ENCODE measurements around the gene CEACAM3.
A peak's percentile ranks its signal among the peaks of the same experiment; 100 is the strongest.

CEACAM3 gene

DNA sequence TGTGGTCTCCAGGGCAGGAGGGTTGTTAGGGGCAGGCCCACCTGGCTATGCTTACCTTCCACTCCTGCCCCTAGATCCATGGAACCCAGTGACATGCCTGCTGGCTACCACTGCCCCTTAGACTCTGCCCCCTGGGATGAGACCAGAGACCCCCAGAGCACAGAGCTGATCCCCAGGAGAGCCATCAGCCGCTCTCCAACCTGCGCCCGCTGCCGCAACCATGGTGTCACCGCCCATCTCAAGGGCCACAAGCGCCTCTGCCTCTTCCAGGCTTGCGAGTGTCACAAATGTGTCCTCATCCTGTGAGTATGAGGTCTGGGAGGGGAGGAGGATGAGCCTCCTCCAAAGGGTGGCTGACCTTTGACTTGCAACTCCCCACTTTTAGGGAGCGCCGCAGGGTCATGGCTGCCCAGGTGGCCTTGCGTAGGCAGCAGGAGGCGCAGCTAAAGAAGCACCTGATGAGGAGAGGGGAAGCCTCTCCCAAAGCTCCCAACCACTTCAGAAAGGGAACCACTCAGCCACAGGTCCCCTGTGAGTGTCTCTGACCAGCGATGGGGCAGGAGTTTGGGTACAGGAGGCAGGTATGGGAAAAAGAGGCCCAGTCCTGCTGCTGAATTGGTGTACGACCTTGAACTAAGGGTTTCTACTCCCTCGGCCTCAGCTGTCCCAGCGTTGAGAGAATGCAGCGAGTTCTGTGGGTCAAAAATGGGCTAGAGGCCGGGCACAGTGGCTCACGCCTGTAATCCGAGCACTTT lies 51.1 kb downstream of the CEACAM3 start:
- H3K27me3 Mint-ChIP-seq: peaks cover 9% of the 10 kb centered on the region
- no peaks in the 10 kb centered on the region for H3K4me1 Mint-ChIP-seq (ENCODE audit: low read depth)
- no peak overlapping the region for H3K27ac Mint-ChIP-seq
- no peaks in the 10 kb centered on the region for H3K36me3 Mint-ChIP-seq (ENCODE audit: low read depth)
- H3K9me3 Mint-ChIP-seq: no peaks in the 10 kb centered on the region
- H3K4me3 Mint-ChIP-seq: no peak overlapping the region

DNA sequence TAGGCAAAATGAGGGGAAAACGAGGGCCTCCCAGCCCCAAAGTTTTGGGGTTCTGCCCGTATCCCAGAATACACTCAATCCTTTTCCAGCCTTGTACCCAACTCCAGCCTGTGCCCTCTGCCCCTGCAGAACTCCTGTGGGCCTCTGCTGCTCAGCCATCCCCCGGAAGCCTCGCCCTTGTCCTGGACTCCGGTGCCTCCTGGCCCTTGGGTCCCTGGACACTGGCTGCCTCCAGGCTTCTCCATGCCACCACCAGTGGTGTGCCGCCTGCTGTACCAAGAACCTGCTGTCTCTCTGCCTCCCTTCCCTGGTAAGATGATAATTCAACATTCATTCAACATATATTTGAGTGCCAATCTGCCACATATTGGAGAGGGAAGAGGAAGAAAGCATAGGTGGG lies 52.3 kb downstream of the CEACAM3 start:
- H3K36me3 Mint-ChIP-seq (ENCODE audit: low read depth): no peaks in the 10 kb centered on the region
- no peak overlapping the region for H3K27ac Mint-ChIP-seq
- H3K27me3 Mint-ChIP-seq: peaks cover 7% of the 10 kb centered on the region
- no peaks in the 10 kb centered on the region for H3K9me3 Mint-ChIP-seq
- H3K4me3 Mint-ChIP-seq: no peak overlapping the region
- no peaks in the 10 kb centered on the region for H3K4me1 Mint-ChIP-seq (ENCODE audit: low read depth)

DNA sequence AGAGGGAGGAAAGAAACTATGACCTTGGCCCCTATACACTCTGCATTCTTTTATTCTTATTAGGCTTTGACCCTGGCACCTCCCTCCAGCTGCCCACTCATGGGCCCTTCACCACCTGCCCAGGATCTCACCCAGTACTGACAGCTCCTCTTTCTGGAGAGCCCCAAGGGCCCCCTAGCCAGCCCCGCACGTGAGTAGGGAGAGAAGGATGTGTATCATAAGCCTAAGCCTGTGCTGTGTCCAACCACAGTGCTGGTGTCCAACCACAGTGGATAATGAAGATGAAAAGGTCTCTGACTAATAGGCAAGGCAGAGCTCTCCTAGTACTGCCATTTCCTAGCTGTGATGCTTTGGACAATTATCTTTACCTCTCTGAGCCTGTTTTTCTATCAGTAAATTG lies 52.7 kb downstream of the CEACAM3 start:
- Mint-ChIP-seq H3K4me3 (no peak overlapping the region), H3K36me3 (ENCODE audit: low read depth) (no peaks in the 10 kb centered on the region), H3K4me1 (ENCODE audit: low read depth) (no peaks in the 10 kb centered on the region), H3K9me3 (no peaks in the 10 kb centered on the region), H3K27ac (no peak overlapping the region), H3K27me3 (peaks cover 5% of the 10 kb centered on the region)

DNA sequence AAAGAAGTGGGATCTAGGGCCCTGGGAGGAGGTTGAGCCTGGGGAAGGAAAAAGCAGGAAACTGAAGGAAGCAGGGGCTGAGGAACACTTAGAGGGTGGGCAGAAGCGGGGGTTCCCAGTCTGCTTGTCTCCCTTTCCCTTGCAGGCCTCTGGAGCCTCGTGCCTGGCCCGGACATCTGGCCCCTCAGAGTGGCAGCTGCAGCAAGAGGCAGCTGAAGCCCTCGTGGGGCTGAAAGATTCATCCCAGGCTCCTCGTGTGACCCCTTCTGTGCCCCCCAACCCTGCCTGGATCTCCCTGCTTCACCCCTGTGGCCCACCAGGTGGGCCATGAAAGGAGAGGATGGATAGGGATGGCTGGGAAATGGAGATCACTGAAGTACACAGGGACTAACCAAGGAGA lies 54.0 kb downstream of the CEACAM3 start:
- no peaks in the 10 kb centered on the region for H3K4me1 Mint-ChIP-seq (ENCODE audit: low read depth)
- peaks cover 5% of the 10 kb centered on the region for H3K27me3 Mint-ChIP-seq
- H3K9me3 Mint-ChIP-seq: no peaks in the 10 kb centered on the region
- no peak overlapping the region for H3K27ac Mint-ChIP-seq
- H3K36me3 Mint-ChIP-seq (ENCODE audit: low read depth): no peaks in the 10 kb centered on the region
- H3K4me3 Mint-ChIP-seq: no peak overlapping the region

DNA sequence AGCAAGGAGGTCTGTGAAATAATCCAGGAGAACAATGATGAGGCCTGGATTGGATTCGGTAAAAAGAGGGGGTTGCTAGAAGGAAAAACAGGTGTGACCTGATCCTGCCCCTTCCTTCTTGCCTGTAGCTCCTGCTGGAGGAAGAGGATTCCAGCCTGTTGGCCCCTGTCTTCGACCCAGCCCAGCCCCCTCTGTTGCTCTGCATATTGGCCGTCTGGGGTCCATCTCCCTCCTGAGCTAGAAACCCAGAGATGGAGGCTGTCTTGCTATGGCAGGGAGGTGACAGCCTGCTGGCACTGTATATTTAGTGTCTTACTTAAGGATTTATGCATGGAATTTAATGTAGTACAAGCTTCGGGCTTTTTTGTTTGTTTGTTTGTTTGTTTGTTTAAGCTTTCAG lies 55.1 kb downstream of the CEACAM3 start:
- no peaks in the 10 kb centered on the region for H3K4me1 Mint-ChIP-seq (ENCODE audit: low read depth)
- no peaks in the 10 kb centered on the region for H3K9me3 Mint-ChIP-seq
- no peaks in the 10 kb centered on the region for H3K36me3 Mint-ChIP-seq (ENCODE audit: low read depth)
- H3K27me3 Mint-ChIP-seq: peaks cover 5% of the 10 kb centered on the region
- no peak overlapping the region for H3K27ac Mint-ChIP-seq
- H3K4me3 Mint-ChIP-seq: no peak overlapping the region

DNA sequence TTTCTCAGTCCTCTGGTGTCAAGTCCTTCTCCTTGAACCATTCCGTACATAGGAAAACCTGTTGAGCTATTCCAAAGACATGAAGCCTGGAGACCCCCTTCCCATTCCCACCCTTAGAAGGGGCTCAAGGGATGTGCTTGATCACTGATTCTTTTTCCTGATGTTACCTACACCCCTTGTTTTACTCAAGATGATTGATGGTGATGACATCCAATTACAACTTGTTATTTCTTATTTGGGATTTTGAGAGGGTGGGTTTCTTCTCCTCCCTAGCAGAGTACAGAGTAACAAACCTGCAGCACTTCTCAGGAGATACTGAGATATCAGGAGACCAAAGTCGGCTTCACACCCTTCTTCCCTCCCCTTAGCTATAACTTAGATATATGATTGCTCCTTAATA lies 57.0 kb downstream of the CEACAM3 start:
- Mint-ChIP-seq H3K4me1 (ENCODE audit: low read depth) (no peaks in the 10 kb centered on the region), H3K27ac (no peak overlapping the region), H3K36me3 (ENCODE audit: low read depth) (no peaks in the 10 kb centered on the region), H3K4me3 (no peak overlapping the region), H3K27me3 (peaks cover 5% of the 10 kb centered on the region), H3K9me3 (no peaks in the 10 kb centered on the region)

DNA sequence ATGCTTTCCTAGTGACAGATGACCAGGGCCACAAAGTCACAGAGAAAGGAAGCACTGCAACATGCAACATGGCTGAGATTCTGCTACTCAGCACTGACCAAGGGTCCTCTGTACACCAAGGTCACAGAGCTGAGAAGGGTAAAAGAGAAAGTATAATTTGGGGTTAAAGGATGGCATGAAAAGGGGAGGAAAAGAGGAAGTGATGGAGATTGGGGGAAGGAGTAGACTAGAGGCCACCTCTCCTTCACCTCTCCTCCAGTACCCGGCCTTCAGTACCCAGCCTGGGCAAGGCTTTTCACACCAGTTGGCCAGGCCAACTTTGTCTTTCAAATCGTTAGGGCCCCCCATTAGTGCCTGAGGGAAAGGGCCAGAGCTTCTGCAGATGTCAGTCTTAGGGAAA lies 57.4 kb downstream of the CEACAM3 start:
- no peaks in the 10 kb centered on the region for H3K9me3 Mint-ChIP-seq
- H3K27me3 Mint-ChIP-seq: peaks cover 5% of the 10 kb centered on the region
- H3K4me1 Mint-ChIP-seq (ENCODE audit: low read depth): no peaks in the 10 kb centered on the region
- no peak overlapping the region for H3K27ac Mint-ChIP-seq
- no peaks in the 10 kb centered on the region for H3K36me3 Mint-ChIP-seq (ENCODE audit: low read depth)
- no peak overlapping the region for H3K4me3 Mint-ChIP-seq

DNA sequence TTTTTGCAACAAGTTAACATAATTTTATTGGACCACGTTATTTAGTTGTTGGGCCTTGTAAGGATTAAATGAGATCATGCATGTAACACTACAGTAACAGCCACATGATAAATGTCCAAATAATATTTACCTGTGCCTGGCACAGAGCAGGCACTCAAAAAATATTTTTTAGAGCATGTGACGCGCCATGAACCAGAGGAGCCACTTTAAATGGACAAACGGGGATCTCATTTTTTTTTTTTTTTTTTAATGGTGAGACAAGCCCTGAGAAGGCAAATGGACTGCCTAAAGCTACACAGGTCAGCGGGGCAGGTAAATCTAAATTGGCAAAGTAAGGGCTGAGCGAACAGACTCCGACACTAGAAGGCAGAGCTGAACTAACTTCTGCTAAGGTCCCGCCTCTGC lies 62.8 kb downstream of the CEACAM3 start:
- Mint-ChIP-seq H3K27ac (peak overlapping the region; percentile 98), H3K4me1 (ENCODE audit: low read depth) (peaks cover 36% of the 10 kb centered on the region), H3K9me3 (no peaks in the 10 kb centered on the region)

DNA sequence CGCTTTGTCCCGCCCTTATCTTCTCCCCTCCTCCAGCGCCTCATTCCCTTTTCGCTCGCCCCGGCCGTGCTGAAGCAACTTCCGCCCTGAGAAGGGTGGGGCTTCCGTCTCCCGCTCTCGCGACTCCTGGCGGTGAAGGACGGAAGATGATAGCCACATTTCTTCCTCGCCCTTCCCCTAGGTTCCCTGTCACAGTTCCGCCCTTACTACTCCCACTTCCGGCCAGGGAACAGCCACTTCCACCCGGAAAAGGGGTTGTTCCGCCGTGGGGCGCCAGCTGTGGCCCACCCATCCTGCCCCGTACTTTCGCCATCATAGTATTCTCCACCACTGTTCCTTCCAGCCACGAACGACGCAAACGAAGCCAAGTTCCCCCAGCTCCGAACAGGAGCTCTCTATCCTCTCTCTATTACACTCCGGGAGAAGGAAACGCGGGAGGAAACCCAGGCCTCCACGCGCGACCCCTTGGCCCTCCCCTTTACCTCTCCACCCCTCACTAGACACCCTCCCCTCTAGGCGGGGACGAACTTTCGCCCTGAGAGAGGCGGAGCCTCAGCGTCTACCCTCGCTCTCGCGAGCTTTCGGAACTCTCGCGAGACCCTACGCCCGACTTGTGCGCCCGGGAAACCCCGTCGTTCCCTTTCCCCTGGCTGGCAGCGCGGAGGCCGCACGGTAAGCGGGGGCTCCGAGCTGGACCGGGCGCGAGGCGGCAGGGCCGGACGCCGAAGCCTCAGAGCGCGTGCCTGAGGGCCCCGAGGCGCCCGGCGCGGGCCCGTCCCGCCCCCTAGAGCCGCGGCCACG lies 63.4 kb downstream of the CEACAM3 start, which contains the start of gene RPS19:
RPS19 (plus strand) TSS at position 638 of the 801 bp plus-strand sequence. CDS start 520 bp downstream, outside the sequence.
- no peaks in the 10 kb centered on the region for H3K27me3 Mint-ChIP-seq
- no peaks in the 10 kb centered on the region for H3K9me3 Mint-ChIP-seq
- H3K27ac Mint-ChIP-seq: peak within 1 kb of the TSS; percentile 98
- H3K4me1 Mint-ChIP-seq (ENCODE audit: low read depth): peaks cover 42% of the 10 kb centered on the region
- peaks cover 45% of the 10 kb centered on the region for H3K36me3 Mint-ChIP-seq (ENCODE audit: low read depth)
- peak within 1 kb of the TSS; percentile 93 for H3K4me3 Mint-ChIP-seq

More for the DNA sequence above, 62.8 kb downstream of the CEACAM3 start:
- Mint-ChIP-seq H3K27me3 (no peaks in the 10 kb centered on the region), H3K36me3 (ENCODE audit: low read depth) (peaks cover 39% of the 10 kb centered on the region), H3K4me3 (peak overlapping the region; percentile 93)

DNA sequence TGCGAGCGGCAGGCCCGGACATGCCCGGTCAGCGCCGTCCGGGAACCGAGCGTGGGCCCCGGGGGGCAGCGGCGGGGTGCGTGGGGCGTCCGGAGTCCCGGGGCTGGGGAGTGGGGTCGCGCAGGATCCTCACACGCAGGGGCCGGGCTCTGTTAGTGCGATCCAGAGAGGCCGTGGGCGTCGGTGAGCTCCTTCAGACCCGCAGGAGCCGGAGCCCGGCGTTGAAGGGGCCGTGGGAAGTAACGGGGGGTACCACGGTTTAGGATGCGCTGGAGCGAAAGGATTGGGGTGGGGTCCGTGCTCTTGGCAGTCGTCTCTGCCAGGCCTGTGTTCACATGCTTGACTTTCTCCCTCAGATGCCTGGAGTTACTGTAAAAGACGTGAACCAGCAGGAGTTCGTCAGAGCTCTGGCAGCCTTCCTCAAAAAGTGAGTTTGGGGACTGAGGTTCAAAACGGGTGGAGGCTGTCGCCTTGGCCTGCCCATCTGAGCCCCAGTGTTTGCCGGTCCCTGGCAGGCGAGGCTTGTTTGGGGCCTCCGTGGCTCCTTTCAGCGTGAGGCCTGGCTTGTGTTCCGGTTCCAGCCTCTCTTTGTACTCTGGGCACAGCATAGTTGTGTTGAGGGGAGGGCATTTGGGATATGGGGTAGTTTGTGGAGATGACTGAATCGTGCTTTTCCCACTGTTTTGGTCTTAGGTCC lies 64.2 kb downstream of the CEACAM3 start:
- peak overlapping the region; percentile 93 for H3K4me3 Mint-ChIP-seq
- peaks cover 50% of the 10 kb centered on the region for H3K36me3 Mint-ChIP-seq (ENCODE audit: low read depth)
- no peaks in the 10 kb centered on the region for H3K9me3 Mint-ChIP-seq
- peaks cover 47% of the 10 kb centered on the region for H3K4me1 Mint-ChIP-seq (ENCODE audit: low read depth)
- H3K27ac Mint-ChIP-seq: peak overlapping the region; percentile 98
- no peaks in the 10 kb centered on the region for H3K27me3 Mint-ChIP-seq

All from stimulated activated naive CD8-positive, alpha-beta T cell treated with anti-CD3 and anti-CD28 coated beads, Interleukin-15, Interleukin-2, amounts not matched to agents 100 ng/mL and 50 ng/mL, for 24 hours (primary cell).